Parathyroid adenoma (tissue), 2 donors: ENCODE results near the gene FEM1C.

Experiments used
- H2AFZ ChIP-seq: fragments of 300-600 bp; sonication (generic); one replicate; pipeline ENCODE4 v1.7.0; 2017; ENCODE audit warnings: antibody characterized with exemption, mild to moderate bottlenecking
- H3K27ac ChIP-seq: fragments of 300-600 bp; sonication (generic); one replicate; pipeline ENCODE4 v1.7.0; 2017
- H3K27me3 ChIP-seq: fragments of 300-600 bp; sonication (generic); one replicate; pipeline ENCODE4 v1.7.0; 2017; ENCODE audit warnings: low read length; ENCODE audit not compliant: control insufficient read depth, insufficient read depth
- H3K36me3 ChIP-seq: fragments of 300-600 bp; sonication (generic); one replicate; pipeline ENCODE4 v1.7.0; 2017; ENCODE audit warnings: low read length; ENCODE audit not compliant: control insufficient read depth, insufficient read depth
- H3K4me1 ChIP-seq: fragments of 300-600 bp; sonication (generic); one replicate; pipeline ENCODE4 v1.7.0; 2017; ENCODE audit warnings: control low read depth
- H3K4me2 ChIP-seq: fragments of 300-600 bp; sonication (generic); one replicate; pipeline ENCODE4 v1.7.0; 2017; ENCODE audit warnings: low read length
- H3K4me3 ChIP-seq: fragments of 300-600 bp; sonication (generic); one replicate; pipeline ENCODE4 v1.7.0; 2017; ENCODE audit warnings: low read depth, low read length
- H3K79me2 ChIP-seq: fragments of 300-600 bp; sonication (generic); one replicate; pipeline ENCODE4 v1.7.0; 2017; ENCODE audit warnings: control low read depth
- H3K9ac ChIP-seq: fragments of 300-600 bp; sonication (generic); one replicate; pipeline ENCODE4 v1.7.0; 2017; ENCODE audit warnings: mild to moderate bottlenecking
- H3K9me3 ChIP-seq: fragments of 300-600 bp; sonication (generic); one replicate; pipeline ENCODE4 v1.7.0; 2017; ENCODE audit warnings: low read length; ENCODE audit not compliant: control insufficient read depth
- CTCF ChIP-seq: fragments of 300-600 bp; sonication (generic); IDR thresholded peaks from one replicate; pipeline ENCODE4 v1.7.0; 2017; ENCODE audit warnings: antibody characterized with exemption, mild to moderate bottlenecking
- donor health status: primary hyperparathyroidism.

Gene FEM1C

GRCh38 chr5:115531380-115531779 is 13.2 kb downstream of the FEM1C start:
- no peak overlapping the region for H3K9ac ChIP-seq
- H3K27ac ChIP-seq = no peak overlapping the region
- H3K4me2 ChIP-seq = no peak overlapping the region
- H3K4me1 ChIP-seq = no peaks in the 10 kb centered on the region
- peaks cover 10% of the 10 kb centered on the region for H3K79me2 ChIP-seq
- TF ChIP-seq CTCF = no peak
- H2AFZ ChIP-seq = no peak overlapping the region
- H3K27me3 ChIP-seq = no peaks in the 10 kb centered on the region
- H3K9me3 ChIP-seq = no peaks in the 10 kb centered on the region
- no peaks in the 10 kb centered on the region for H3K36me3 ChIP-seq
- no peak overlapping the region for H3K4me3 ChIP-seq

GRCh38 chr5:115530426-115530825 is 14.1 kb downstream of the FEM1C start:
- Histone ChIP-seq H3K9ac (no peak overlapping the region), H3K4me3 (no peak overlapping the region), H3K27me3 (no peaks in the 10 kb centered on the region), H3K4me1 (no peaks in the 10 kb centered on the region), H2AFZ (no peak overlapping the region), H3K4me2 (no peak overlapping the region), H3K36me3 (no peaks in the 10 kb centered on the region), H3K79me2 (peaks cover 4% of the 10 kb centered on the region), H3K9me3 (no peaks in the 10 kb centered on the region), H3K27ac (no peak overlapping the region)
- TF ChIP-seq CTCF = no peak

- Histone ChIP-seq H3K4me3 (no peak overlapping the region), H3K9ac (no peak overlapping the region), H2AFZ (no peak overlapping the region), H3K36me3 (no peaks in the 10 kb centered on the region), H3K4me2 (no peak overlapping the region), H3K27me3 (no peaks in the 10 kb centered on the region), H3K79me2 (peaks cover 4% of the 10 kb centered on the region), H3K27ac (no peak overlapping the region), H3K9me3 (no peaks in the 10 kb centered on the region), H3K4me1 (no peaks in the 10 kb centered on the region)
- TF ChIP-seq CTCF = no peak
Measured at GRCh38 chr5:115526604-115527003, 18.0 kb downstream of the FEM1C start.

GRCh38 chr5:115524199-115524847 is 20.3 kb downstream of the FEM1C start:
- Histone ChIP-seq H3K9ac (no peak overlapping the region), H3K9me3 (no peaks in the 10 kb centered on the region), H3K79me2 (no peaks in the 10 kb centered on the region), H3K4me1 (no peaks in the 10 kb centered on the region), H2AFZ (no peak overlapping the region), H3K27ac (no peak overlapping the region), H3K4me2 (no peak overlapping the region), H3K36me3 (no peaks in the 10 kb centered on the region), H3K4me3 (no peak overlapping the region), H3K27me3 (no peaks in the 10 kb centered on the region)
- no peak for TF ChIP-seq CTCF

GRCh38 chr5:115522832-115523403 is 21.7 kb downstream of the FEM1C start:
- Histone ChIP-seq H2AFZ (no peak overlapping the region), H3K9me3 (no peaks in the 10 kb centered on the region), H3K4me2 (no peak overlapping the region), H3K9ac (no peak overlapping the region), H3K36me3 (no peaks in the 10 kb centered on the region), H3K4me3 (no peak overlapping the region), H3K27me3 (no peaks in the 10 kb centered on the region), H3K79me2 (no peaks in the 10 kb centered on the region), H3K4me1 (no peaks in the 10 kb centered on the region), H3K27ac (no peak overlapping the region)
- no peak for TF ChIP-seq CTCF
